HCT116 (cell line): ENCODE measurements around the gene SNURF. TPM values are rescaled to one million over a fixed set of nuclear protein-coding genes. Genes with fewer than 3 reads are reported as not detected.

Experiments
- ATAC-seq: fragments of 200-7000 bp; cut with Tn5 transposase; 2 replicates; pipeline ENCODE4 v1.9.1; 2020; ENCODE audit warnings: mild to moderate bottlenecking, moderate library complexity
- BruUV-seq: library from RNA; stranded (reverse); fragments of 400-500 nt; replicated peaks from 2 replicates; lab custom pipeline; 2021; lab: Mats Ljungman, UMichigan
- CTCF ChIA-PET: fragments of 300-600 bp; sonication (Branson Sonifier 250); formaldehyde crosslinking; loops from one replicate; lab custom pipeline; 2021; ENCODE audit warnings: antibody characterized with exemption; lab: Charles Lee
- POLR2A ChIA-PET: fragments of 300-600, 350-600 bp; sonication (Branson Sonifier 250); formaldehyde crosslinking; loops from one replicate; lab custom pipeline; 2021; ENCODE audit warnings: antibody characterized with exemption; lab: Charles Lee
- RAD21 ChIA-PET, 2 experiments: fragments of 300-600 bp; sonication (Branson Sonifier 250); formaldehyde crosslinking; loops; one replicate each; lab custom pipeline; 2023; ENCODE audit warnings: low total read pairs in 2 of 2; ENCODE audit not compliant: uncharacterized antibody in 2 of 2, unreplicated experiment in 2 of 2, low non-redundant PET in 1 of 2; lab: Charles Lee
- DNase-seq: peaks from one replicate; pipeline ENCODE4 v3.0.0-alpha.2; 2010; ENCODE audit warnings: low read depth, low spot score
- H2AFZ ChIP-seq: fragments of 200-600 bp; shearing (Covaris generic), sonication (generic); 2 replicates; pipeline ENCODE4 v1.6.1; 2017; ENCODE audit warnings: low read depth, mixed run types, mixed read lengths, antibody characterized with exemption, low read length; ENCODE audit not compliant: poor library complexity, severe bottlenecking
- H3K27ac ChIP-seq: 2 replicates; pipeline ENCODE4 v1.5.1; 2012; ENCODE audit warnings: low read depth, low read length
- H3K27me3 ChIP-seq: fragments of 200-600 bp; sonication (generic); 2 replicates; pipeline ENCODE4 v1.6.1; 2016; ENCODE audit warnings: mixed run types, low read length, mixed read lengths; ENCODE audit not compliant: insufficient read depth
- H3K36me3 ChIP-seq, 2 experiments: fragments of 200-500 bp in 1 of 2; fragments of 200-600 bp in 1 of 2; sonication (Bioruptor generic) in 1 of 2; sonication (generic) in 1 of 2; 2 replicates each; pipeline versions ENCODE4 v1.5.1 to v1.6.1; 2014 to 2016; ENCODE audit warnings: low read length in 2 of 2, inconsistent platforms in 1 of 2, mixed read lengths in 1 of 2, mixed run types in 1 of 2; ENCODE audit not compliant: insufficient read depth in 2 of 2, control insufficient read depth in 1 of 2
- H3K4me1 ChIP-seq, 2 experiments: fragments of 200-600 bp in 1 of 2; sonication (generic) in 1 of 2; 2 replicates each; pipeline versions ENCODE4 v1.5.1 to v1.6.1; 2012 to 2017; ENCODE audit warnings: low read length in 2 of 2, inconsistent platforms in 1 of 2, mild to moderate bottlenecking in 1 of 2, mixed read lengths in 1 of 2, mixed run types in 1 of 2, moderate library complexity in 1 of 2; ENCODE audit not compliant: insufficient read depth in 2 of 2, control insufficient read depth in 1 of 2
- H3K4me2 ChIP-seq: fragments of 200-600 bp; sonication (generic); 2 replicates; pipeline ENCODE4 v1.6.1; 2017; ENCODE audit warnings: mixed run types, low read length, mixed read lengths
- H3K4me3 ChIP-seq, 2 experiments: fragments of 200-600 bp in 1 of 2; sonication (generic) in 1 of 2; replicated peaks in 1 of 2; 2 replicates each; pipeline ENCODE4 v1.5.1; 2011 to 2016; ENCODE audit warnings: low read length in 2 of 2, control low read depth in 1 of 2, low read depth in 1 of 2, mild to moderate bottlenecking in 1 of 2, mixed read lengths in 1 of 2, mixed run types in 1 of 2
- H3K79me2 ChIP-seq: fragments of 200-600 bp; sonication (generic); 2 replicates; pipeline ENCODE4 v1.6.1; 2017; ENCODE audit warnings: mild to moderate bottlenecking, mixed run types, low read length, moderate library complexity, mixed read lengths; ENCODE audit not compliant: insufficient read depth
- H3K9ac ChIP-seq: fragments of 200-600 bp; sonication (generic); 2 replicates; pipeline ENCODE4 v1.6.1; 2016; ENCODE audit warnings: low read length, mixed read lengths
- H3K9me2 ChIP-seq: fragments of 200-600 bp; sonication (generic), shearing (Covaris generic); 2 replicates; pipeline ENCODE4 v1.6.1; 2017; ENCODE audit warnings: mixed run types, mild to moderate bottlenecking, moderate library complexity; ENCODE audit not compliant: insufficient read depth
- H3K9me3 ChIP-seq, 2 experiments: fragments of 200-500 bp in 1 of 2; fragments of 200-600 bp in 1 of 2; sonication (Bioruptor generic) in 1 of 2; sonication (generic) in 1 of 2; 2 replicates each; pipeline ENCODE4 v1.6.1; 2014 to 2017; ENCODE audit warnings: low read length in 2 of 2, mixed read lengths in 2 of 2, inconsistent platforms in 1 of 2, low read depth in 1 of 2, mild to moderate bottlenecking in 1 of 2, mixed run types in 1 of 2, moderate library complexity in 1 of 2; ENCODE audit not compliant: control insufficient read depth in 1 of 2, insufficient read depth in 1 of 2
- H4K20me1 ChIP-seq: fragments of 200-600 bp; sonication (generic), shearing (Covaris generic); 2 replicates; pipeline ENCODE4 v1.6.1; 2017; ENCODE audit warnings: mixed run types, mild to moderate bottlenecking, moderate library complexity; ENCODE audit not compliant: insufficient read depth
- CBX3 ChIP-seq: IDR thresholded peaks from 2 replicates; pipeline ENCODE4 v1.6.1; 2012; ENCODE audit warnings: low read depth
- CEBPB ChIP-seq: IDR thresholded peaks from 2 replicates; pipeline ENCODE4 v1.6.1; 2012; ENCODE audit warnings: low read depth
- EGR1 ChIP-seq: IDR thresholded peaks from 2 replicates; pipeline ENCODE4 v1.6.1; 2012; ENCODE audit warnings: low read depth
- ELF1 ChIP-seq: IDR thresholded peaks from 2 replicates; pipeline ENCODE4 v1.6.1; 2012; ENCODE audit warnings: low read depth, borderline replicate concordance
- EZH2 ChIP-seq: fragments of 200-600 bp; sonication (generic); IDR thresholded peaks from 2 replicates; pipeline ENCODE4 v1.6.1; 2017; ENCODE audit warnings: antibody characterized with exemption, mixed run types
- EZH2phosphoT487 ChIP-seq: fragments of 200-600 bp; IDR thresholded peaks from 2 replicates; pipeline ENCODE4 v1.6.1; 2018; ENCODE audit warnings: antibody characterized with exemption, borderline replicate concordance
- FOSL1 ChIP-seq: IDR thresholded peaks from 2 replicates; pipeline ENCODE4 v1.6.1; 2012; ENCODE audit warnings: low read depth
- MAX ChIP-seq: IDR thresholded peaks from 2 replicates; pipeline ENCODE4 v1.6.1; 2012
- POLR2A ChIP-seq: IDR thresholded peaks from 2 replicates; pipeline ENCODE4 v1.7.0; 2011; ENCODE audit warnings: borderline replicate concordance; ENCODE audit not compliant: insufficient read depth, insufficient read length; ENCODE audit errors: extremely low read depth
- POLR2AphosphoS5 ChIP-seq: IDR thresholded peaks from 2 replicates; pipeline ENCODE4 v1.6.1; 2011; ENCODE audit warnings: mild to moderate bottlenecking, low read depth, low read length, moderate library complexity
- RAD21 ChIP-seq: IDR thresholded peaks from 2 replicates; pipeline ENCODE4 v1.6.1; 2012; ENCODE audit warnings: low read depth, mild to moderate bottlenecking
- SIN3A ChIP-seq: IDR thresholded peaks from 2 replicates; pipeline ENCODE4 v1.6.1; 2012; ENCODE audit warnings: low read depth
- TCF7L2 ChIP-seq: IDR thresholded peaks from 2 replicates; pipeline ENCODE4 v1.7.0; 2011; ENCODE audit warnings: borderline replicate concordance, inconsistent platforms; ENCODE audit not compliant: insufficient read depth, insufficient read length; ENCODE audit errors: extremely low read depth
- YY1 ChIP-seq: IDR thresholded peaks from 2 replicates; pipeline ENCODE4 v1.6.1; 2011; ENCODE audit warnings: low read length, low read depth, moderate library complexity, mild to moderate bottlenecking; ENCODE audit not compliant: insufficient replicate concordance; ENCODE audit errors: extremely low read depth
- ZFX ChIP-seq: fragments of 450-650 bp; IDR thresholded peaks from 2 replicates; pipeline ENCODE4 v1.6.1; 2017
- ZNF274 ChIP-seq: fragments of 200-500 bp; sonication (Bioruptor generic); IDR thresholded peaks from 2 replicates; pipeline ENCODE4 v1.6.1; 2014; ENCODE audit warnings: mild to moderate bottlenecking, low read depth, low read length, inconsistent platforms
- intact Hi-C: fragments of 100-400 bp; cut with micrococcal nuclease; formaldehyde crosslinking; loops from 2 replicates; pipeline ENCODE4 v1.10.0; 2022
- total RNA-seq: library from RNA; stranded (reverse); gene quantifications from one replicate; pipeline ENCODE4 v1.2.1, GENCODE V29; 2021; ENCODE audit not compliant: unreplicated experiment

The SNURF gene
- total RNA-seq, 1 experiment from 2014 or later: 0.44 TPM

- Histone ChIP-seq H3K9me3 (peaks cover 11 to 24% of the 10 kb centered on the region in 2 experiments; a peak in 3 of 4 replicates), H3K9ac (no peak overlapping the region), H3K27me3 (no peaks in the 10 kb centered on the region)
- ATAC-seq: no peak
- no TSS peak for BruUV-seq
- POLR2A ChIA-PET: no interaction called here
- no peak for TF ChIP-seq POLR2A
- TF ChIP-seq YY1: no peak
- TF ChIP-seq EZH2: no peak
- no peak for TF ChIP-seq TCF7L2
- no peak for TF ChIP-seq ELF1
- no peak for TF ChIP-seq CEBPB
- TF ChIP-seq RAD21: no peak
- no peak for TF ChIP-seq CBX3
- no peak for TF ChIP-seq ZNF274
- no peak for TF ChIP-seq EGR1
- TF ChIP-seq POLR2AphosphoS5: no peak
- no peak for TF ChIP-seq EZH2phosphoT487
- TF ChIP-seq SIN3A: no peak
- TF ChIP-seq ZFX: no peak
- no peak for TF ChIP-seq FOSL1
- TF ChIP-seq MAX: no peak
- TF ChIP-seq, all 23 proteins: peak for 0
- Histone ChIP-seq H3K9me2 (no peaks in the 10 kb centered on the region), H3K36me3 (no peaks in the 10 kb centered on the region), H3K4me1 (no peaks in the 10 kb centered on the region), H3K79me2 (no peaks in the 10 kb centered on the region), H3K4me2 (no peak overlapping the region), H3K4me3 (no peak overlapping the region), H4K20me1 (no peaks in the 10 kb centered on the region), H3K27ac (no peak overlapping the region), H2AFZ (no peak overlapping the region)
- RAD21 ChIA-PET: no interaction called here
- DNase-seq: no peak
- intact Hi-C loops: no loop called here
- CTCF ChIA-PET: no interaction called here
Measured at GRCh38 chr15:24966364-24967103, 11.7 kb downstream of the SNURF start.
